ENCODE measurements around the gene EFNA2. TPM values are rescaled to one million over a fixed set of nuclear protein-coding genes. Genes with fewer than 3 reads are reported as not detected.

Gene EFNA2
- total RNA-seq, 1 experiment from 2014 or later, result 11.4 TPM

DNA sequence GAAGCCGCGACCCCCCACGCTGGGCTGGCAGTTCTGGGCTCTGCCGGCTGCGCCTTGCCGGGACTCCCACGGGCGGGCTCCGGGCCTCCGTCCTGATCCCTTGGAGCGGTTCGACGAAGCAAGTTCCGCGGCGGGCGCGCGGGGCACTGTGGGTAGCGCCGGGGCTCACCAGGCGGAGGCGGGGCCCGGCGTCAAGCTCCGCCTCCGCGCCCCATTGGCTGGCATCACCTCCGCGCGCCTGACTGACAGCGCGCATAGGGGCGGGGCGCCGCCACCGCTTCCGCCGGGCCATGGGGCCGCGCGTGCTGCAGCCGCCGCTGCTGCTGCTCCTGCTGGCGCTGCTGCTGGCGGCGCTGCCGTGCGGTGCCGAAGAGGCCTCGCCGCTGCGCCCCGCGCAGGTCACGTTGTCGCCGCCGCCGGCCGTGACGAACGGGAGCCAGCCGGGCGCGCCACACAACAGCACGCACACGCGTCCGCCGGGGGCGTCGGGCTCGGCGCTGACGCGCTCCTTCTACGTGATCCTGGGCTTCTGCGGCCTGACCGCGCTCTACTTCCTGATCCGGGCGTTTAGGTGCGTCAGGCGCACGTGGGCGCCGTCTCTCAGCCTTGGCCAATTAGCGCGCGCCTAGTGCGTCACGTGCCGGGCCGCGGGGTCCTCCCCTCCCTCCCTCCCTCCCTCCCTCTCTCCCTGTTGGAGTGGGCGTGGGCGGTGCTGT lies 10.3 kb upstream of the EFNA2 start, which contains the start of gene FAM174C (continued):
- TF ChIP-seq RORB (CRISPR knock-in tag; IDR thresholded peaks at IDR 0.05) (no peak), ZNF423 (CRISPR knock-in tag; IDR thresholded peaks at IDR 0.05) (no peak), ZNF317 (CRISPR knock-in tag; IDR thresholded peaks at IDR 0.05; ENCODE audit: borderline replicate concordance, low read depth) (no peak), NR2C2 (CRISPR knock-in tag; IDR thresholded peaks at IDR 0.05) (no peak), TCF7 (CRISPR knock-in tag; IDR thresholded peaks at IDR 0.05; ENCODE audit: low read depth) (no peak; the same call in 1 of the 2 replicates), ZNF416 (CRISPR knock-in tag; IDR thresholded peaks at IDR 0.05) (peak; percentile 93), ZNF219 (CRISPR knock-in tag; IDR thresholded peaks at IDR 0.05; ENCODE audit: borderline replicate concordance) (no peak; the same call in 1 of the 2 replicates), ZNF396 (CRISPR knock-in tag; IDR thresholded peaks at IDR 0.05; ENCODE audit: borderline replicate concordance) (no peak), ZBTB21 (CRISPR knock-in tag; IDR thresholded peaks at IDR 0.05; ENCODE audit: borderline replicate concordance) (peak; percentile 82; the same call in 1 of the 2 replicates), SP1 (CRISPR knock-in tag; conservative IDR thresholded peaks at IDR 0.05) (peak; percentile 91), E2F4 (CRISPR knock-in tag; IDR thresholded peaks at IDR 0.05; ENCODE audit: borderline replicate concordance, low read depth) (no peak; the same call in none of the 2 replicates), ZNF138 (CRISPR knock-in tag; conservative IDR thresholded peaks at IDR 0.05) (peak; percentile 94; the same call in 1 of the 2 replicates), MXD4 (CRISPR knock-in tag; IDR thresholded peaks at IDR 0.05; ENCODE audit: borderline replicate concordance) (no peak), ZNF263 (CRISPR knock-in tag; IDR thresholded peaks at IDR 0.05; ENCODE audit: low read depth) (no peak), TP53 (CRISPR knock-in tag; IDR thresholded peaks at IDR 0.05) (peak; percentile 86), SMAD3 (CRISPR knock-in tag; IDR thresholded peaks at IDR 0.05; ENCODE audit: borderline replicate concordance) (no peak; the same call in 1 of the 2 replicates), NR3C1 (CRISPR knock-in tag; conservative IDR thresholded peaks at IDR 0.05; ENCODE audit: low read depth) (no peak; the same call in 1 of the 2 replicates), CREB1 (CRISPR knock-in tag; IDR thresholded peaks at IDR 0.05) (peak; percentile 9; the same call in 1 of the 2 replicates), KAT7 (CRISPR knock-in tag; IDR thresholded peaks at IDR 0.05; ENCODE audit: borderline replicate concordance) (peak; percentile 99), ZNF671 (CRISPR knock-in tag; IDR thresholded peaks at IDR 0.05) (peak; percentile 72; the same call in 1 of the 2 replicates)
- TF ChIP-seq, protein P1, sequence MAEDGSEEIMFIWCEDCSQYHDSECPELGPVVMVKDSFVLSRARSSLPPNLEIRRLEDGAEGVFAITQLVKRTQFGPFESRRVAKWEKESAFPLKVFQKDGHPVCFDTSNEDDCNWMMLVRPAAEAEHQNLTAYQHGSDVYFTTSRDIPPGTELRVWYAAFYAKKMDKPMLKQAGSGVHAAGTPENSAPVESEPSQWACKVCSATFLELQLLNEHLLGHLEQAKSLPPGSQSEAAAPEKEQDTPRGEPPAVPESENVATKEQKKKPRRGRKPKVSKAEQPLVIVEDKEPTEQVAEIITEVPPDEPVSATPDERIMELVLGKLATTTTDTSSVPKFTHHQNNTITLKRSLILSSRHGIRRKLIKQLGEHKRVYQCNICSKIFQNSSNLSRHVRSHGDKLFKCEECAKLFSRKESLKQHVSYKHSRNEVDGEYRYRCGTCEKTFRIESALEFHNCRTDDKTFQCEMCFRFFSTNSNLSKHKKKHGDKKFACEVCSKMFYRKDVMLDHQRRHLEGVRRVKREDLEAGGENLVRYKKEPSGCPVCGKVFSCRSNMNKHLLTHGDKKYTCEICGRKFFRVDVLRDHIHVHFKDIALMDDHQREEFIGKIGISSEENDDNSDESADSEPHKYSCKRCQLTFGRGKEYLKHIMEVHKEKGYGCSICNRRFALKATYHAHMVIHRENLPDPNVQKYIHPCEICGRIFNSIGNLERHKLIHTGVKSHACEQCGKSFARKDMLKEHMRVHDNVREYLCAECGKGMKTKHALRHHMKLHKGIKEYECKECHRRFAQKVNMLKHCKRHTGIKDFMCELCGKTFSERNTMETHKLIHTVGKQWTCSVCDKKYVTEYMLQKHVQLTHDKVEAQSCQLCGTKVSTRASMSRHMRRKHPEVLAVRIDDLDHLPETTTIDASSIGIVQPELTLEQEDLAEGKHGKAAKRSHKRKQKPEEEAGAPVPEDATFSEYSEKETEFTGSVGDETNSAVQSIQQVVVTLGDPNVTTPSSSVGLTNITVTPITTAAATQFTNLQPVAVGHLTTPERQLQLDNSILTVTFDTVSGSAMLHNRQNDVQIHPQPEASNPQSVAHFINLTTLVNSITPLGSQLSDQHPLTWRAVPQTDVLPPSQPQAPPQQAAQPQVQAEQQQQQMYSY (CRISPR knock-in tag; IDR thresholded peaks at IDR 0.05), result no peak
- TF ChIP-seq, protein P2, sequence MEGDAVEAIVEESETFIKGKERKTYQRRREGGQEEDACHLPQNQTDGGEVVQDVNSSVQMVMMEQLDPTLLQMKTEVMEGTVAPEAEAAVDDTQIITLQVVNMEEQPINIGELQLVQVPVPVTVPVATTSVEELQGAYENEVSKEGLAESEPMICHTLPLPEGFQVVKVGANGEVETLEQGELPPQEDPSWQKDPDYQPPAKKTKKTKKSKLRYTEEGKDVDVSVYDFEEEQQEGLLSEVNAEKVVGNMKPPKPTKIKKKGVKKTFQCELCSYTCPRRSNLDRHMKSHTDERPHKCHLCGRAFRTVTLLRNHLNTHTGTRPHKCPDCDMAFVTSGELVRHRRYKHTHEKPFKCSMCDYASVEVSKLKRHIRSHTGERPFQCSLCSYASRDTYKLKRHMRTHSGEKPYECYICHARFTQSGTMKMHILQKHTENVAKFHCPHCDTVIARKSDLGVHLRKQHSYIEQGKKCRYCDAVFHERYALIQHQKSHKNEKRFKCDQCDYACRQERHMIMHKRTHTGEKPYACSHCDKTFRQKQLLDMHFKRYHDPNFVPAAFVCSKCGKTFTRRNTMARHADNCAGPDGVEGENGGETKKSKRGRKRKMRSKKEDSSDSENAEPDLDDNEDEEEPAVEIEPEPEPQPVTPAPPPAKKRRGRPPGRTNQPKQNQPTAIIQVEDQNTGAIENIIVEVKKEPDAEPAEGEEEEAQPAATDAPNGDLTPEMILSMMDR (IDR thresholded peaks at IDR 0.05), result no peak
- TF ChIP-seq, protein P3, sequence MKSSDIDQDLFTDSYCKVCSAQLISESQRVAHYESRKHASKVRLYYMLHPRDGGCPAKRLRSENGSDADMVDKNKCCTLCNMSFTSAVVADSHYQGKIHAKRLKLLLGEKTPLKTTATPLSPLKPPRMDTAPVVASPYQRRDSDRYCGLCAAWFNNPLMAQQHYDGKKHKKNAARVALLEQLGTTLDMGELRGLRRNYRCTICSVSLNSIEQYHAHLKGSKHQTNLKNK (CRISPR knock-in tag; IDR thresholded peaks at IDR 0.05), result 0 out of 2 replicates have a peak, but pooled peaks have one; percentile 86
- TF ChIP-seq, protein P4, sequence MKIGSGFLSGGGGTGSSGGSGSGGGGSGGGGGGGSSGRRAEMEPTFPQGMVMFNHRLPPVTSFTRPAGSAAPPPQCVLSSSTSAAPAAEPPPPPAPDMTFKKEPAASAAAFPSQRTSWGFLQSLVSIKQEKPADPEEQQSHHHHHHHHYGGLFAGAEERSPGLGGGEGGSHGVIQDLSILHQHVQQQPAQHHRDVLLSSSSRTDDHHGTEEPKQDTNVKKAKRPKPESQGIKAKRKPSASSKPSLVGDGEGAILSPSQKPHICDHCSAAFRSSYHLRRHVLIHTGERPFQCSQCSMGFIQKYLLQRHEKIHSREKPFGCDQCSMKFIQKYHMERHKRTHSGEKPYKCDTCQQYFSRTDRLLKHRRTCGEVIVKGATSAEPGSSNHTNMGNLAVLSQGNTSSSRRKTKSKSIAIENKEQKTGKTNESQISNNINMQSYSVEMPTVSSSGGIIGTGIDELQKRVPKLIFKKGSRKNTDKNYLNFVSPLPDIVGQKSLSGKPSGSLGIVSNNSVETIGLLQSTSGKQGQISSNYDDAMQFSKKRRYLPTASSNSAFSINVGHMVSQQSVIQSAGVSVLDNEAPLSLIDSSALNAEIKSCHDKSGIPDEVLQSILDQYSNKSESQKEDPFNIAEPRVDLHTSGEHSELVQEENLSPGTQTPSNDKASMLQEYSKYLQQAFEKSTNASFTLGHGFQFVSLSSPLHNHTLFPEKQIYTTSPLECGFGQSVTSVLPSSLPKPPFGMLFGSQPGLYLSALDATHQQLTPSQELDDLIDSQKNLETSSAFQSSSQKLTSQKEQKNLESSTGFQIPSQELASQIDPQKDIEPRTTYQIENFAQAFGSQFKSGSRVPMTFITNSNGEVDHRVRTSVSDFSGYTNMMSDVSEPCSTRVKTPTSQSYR (CRISPR knock-in tag; IDR thresholded peaks at IDR 0.05), result 0 out of 2 replicates have a peak, but pooled peaks have one; percentile 53
- TF ChIP-seq, protein P5, sequence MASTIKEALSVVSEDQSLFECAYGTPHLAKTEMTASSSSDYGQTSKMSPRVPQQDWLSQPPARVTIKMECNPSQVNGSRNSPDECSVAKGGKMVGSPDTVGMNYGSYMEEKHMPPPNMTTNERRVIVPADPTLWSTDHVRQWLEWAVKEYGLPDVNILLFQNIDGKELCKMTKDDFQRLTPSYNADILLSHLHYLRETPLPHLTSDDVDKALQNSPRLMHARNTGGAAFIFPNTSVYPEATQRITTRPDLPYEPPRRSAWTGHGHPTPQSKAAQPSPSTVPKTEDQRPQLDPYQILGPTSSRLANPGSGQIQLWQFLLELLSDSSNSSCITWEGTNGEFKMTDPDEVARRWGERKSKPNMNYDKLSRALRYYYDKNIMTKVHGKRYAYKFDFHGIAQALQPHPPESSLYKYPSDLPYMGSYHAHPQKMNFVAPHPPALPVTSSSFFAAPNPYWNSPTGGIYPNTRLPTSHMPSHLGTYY (CRISPR knock-in tag; IDR thresholded peaks at IDR 0.05), result peak; percentile 8; the same call in 1 of the 2 replicates

All from WTC11 (cell line).